ENCODE data around the gene LRRFIP1.

GRCh38 chr2:237820421-237820820, 193.0 kb downstream of the LRRFIP1 start:
- TF ChIP-seq CTCF (IDR thresholded peaks at IDR 0.05; ENCODE audit: borderline replicate concordance, extremely low read depth, low read length, poor library complexity, severe bottlenecking) (no peak), EZH2 (IDR thresholded peaks at IDR 0.05; ENCODE audit: borderline replicate concordance, low read depth, low read length, severe bottlenecking) (no peak)
